GM23338 (cell line): ENCODE measurements around the gene PKD2. TPM values are rescaled to one million over a fixed set of nuclear protein-coding genes. Genes with fewer than 3 reads are reported as not detected.

Experiments
- ATAC-seq: fragments of 200-7000 bp; cut with Tn5 transposase; 3 replicates; pipeline ENCODE4 v1.9.1; 2020
- DNase-seq: peaks from one replicate; pipeline ENCODE4 v3.0.0-alpha.2; 2015; ENCODE audit warnings: low spot score
- H2AFZ ChIP-seq: fragments of 200-600 bp; sonication (generic); 2 replicates; pipeline ENCODE4 v1.8.0; 2016; ENCODE audit warnings: antibody characterized with exemption, mild to moderate bottlenecking, moderate library complexity
- H3F3A ChIP-seq: fragments of 200-600 bp; sonication (generic); replicated peaks from 2 replicates; pipeline ENCODE4 v1.8.0; 2017; ENCODE audit warnings: antibody characterized with exemption, mixed run types, low read depth
- H3K27ac ChIP-seq: fragments of 200-600 bp; sonication (generic); 2 replicates; pipeline ENCODE4 v1.6.1; 2016; ENCODE audit warnings: low read depth
- H3K27me3 ChIP-seq: fragments of 200-600 bp; sonication (generic); 2 replicates; pipeline ENCODE4 v1.8.0; 2016; ENCODE audit warnings: mild to moderate bottlenecking, mixed run types, moderate library complexity; ENCODE audit not compliant: insufficient read depth
- H3K36me3 ChIP-seq: fragments of 200-600 bp; sonication (generic); 2 replicates; pipeline ENCODE4 v1.8.0; 2016; ENCODE audit warnings: mild to moderate bottlenecking; ENCODE audit not compliant: insufficient read depth
- H3K4me1 ChIP-seq: fragments of 200-600 bp; sonication (generic); 2 replicates; pipeline ENCODE4 v1.8.0; 2016; ENCODE audit warnings: mild to moderate bottlenecking, moderate library complexity; ENCODE audit not compliant: insufficient read depth
- H3K4me2 ChIP-seq: fragments of 200-600 bp; sonication (generic); 2 replicates; pipeline ENCODE4 v1.7.1; 2017; ENCODE audit warnings: mixed run types
- H3K4me3 ChIP-seq: fragments of 200-600 bp; sonication (generic); 2 replicates; pipeline ENCODE4 v1.6.1; 2016; ENCODE audit warnings: mixed run types
- H3K79me2 ChIP-seq: fragments of 200-600 bp; sonication (generic); replicated peaks from 2 replicates; pipeline ENCODE4 v1.8.0; 2017; ENCODE audit warnings: mild to moderate bottlenecking; ENCODE audit not compliant: insufficient read depth
- H3K9me2 ChIP-seq: fragments of 200-600 bp; sonication (generic); 2 replicates; pipeline ENCODE4 v1.8.0; 2017; ENCODE audit not compliant: insufficient read depth
- H4K20me1 ChIP-seq: fragments of 200-600 bp; sonication (generic); replicated peaks from 2 replicates; pipeline ENCODE4 v1.8.0; 2017; ENCODE audit warnings: mild to moderate bottlenecking; ENCODE audit not compliant: insufficient read depth
- H3K27ac Mint-ChIP-seq: 2 replicates; pipeline ENCODE4 v1.8.0; 2020; ENCODE audit warnings: inconsistent platforms, mild to moderate bottlenecking, moderate library complexity, mixed read lengths
- H3K27me3 Mint-ChIP-seq: 3 replicates; pipeline ENCODE4 v1.8.0; 2022; ENCODE audit warnings: low read depth, mild to moderate bottlenecking, moderate library complexity, mixed read lengths, inconsistent platforms; ENCODE audit not compliant: insufficient read depth, poor library complexity
- H3K36me3 Mint-ChIP-seq: 3 replicates; pipeline ENCODE4 v1.8.0; 2021; ENCODE audit warnings: low read depth, mild to moderate bottlenecking, inconsistent platforms, moderate library complexity, mixed read lengths
- H3K4me1 Mint-ChIP-seq: 3 replicates; pipeline ENCODE4 v1.8.0; 2020; ENCODE audit warnings: mild to moderate bottlenecking, inconsistent platforms, mixed read lengths
- H3K4me3 Mint-ChIP-seq: 3 replicates; pipeline ENCODE4 v1.8.0; 2021; ENCODE audit warnings: moderate library complexity, mild to moderate bottlenecking, inconsistent platforms, mixed read lengths
- H3K9me3 Mint-ChIP-seq: 3 replicates; pipeline ENCODE4 v1.8.0; 2020; ENCODE audit warnings: moderate library complexity, mild to moderate bottlenecking, inconsistent platforms, mixed read lengths
- CREB1 ChIP-seq: fragments of 250-450 bp; sonication (Bioruptor Pico); IDR thresholded peaks from 2 replicates; pipeline ENCODE4 v1.5.0; 2020; ENCODE audit warnings: low read depth, mild to moderate bottlenecking, moderate library complexity
- CTCF ChIP-seq, 2 experiments: fragments of 200-600 bp in 1 of 2; sonication (generic) in 1 of 2; conservative IDR thresholded peaks; 2 replicates each; pipeline versions ENCODE4 v1.5.1 to v1.6.1; 2016 to 2017; ENCODE audit warnings: antibody characterized with exemption in 2 of 2, low read depth in 2 of 2, mild to moderate bottlenecking in 2 of 2, moderate library complexity in 1 of 2
- ETS1 ChIP-seq: IDR thresholded peaks from 2 replicates; pipeline ENCODE4 v1.6.1; 2016; ENCODE audit warnings: antibody characterized with exemption
- EZH2 ChIP-seq: fragments of 200-600 bp; sonication (generic); IDR thresholded peaks from one replicate; pipeline ENCODE4 v1.8.0; 2017; ENCODE audit warnings: antibody characterized with exemption, mild to moderate bottlenecking, low read depth; ENCODE audit not compliant: unreplicated experiment
- EZH2phosphoT487 ChIP-seq: fragments of 200-600 bp; sonication (generic); IDR thresholded peaks from one replicate; pipeline ENCODE4 v1.8.1; 2018; ENCODE audit warnings: antibody characterized with exemption; ENCODE audit not compliant: unreplicated experiment
- JUNB ChIP-seq: IDR thresholded peaks from one replicate; pipeline ENCODE4 v1.6.1; 2016; ENCODE audit warnings: antibody characterized with exemption; ENCODE audit not compliant: unreplicated experiment
- NANOG ChIP-seq: IDR thresholded peaks from 2 replicates; pipeline ENCODE4 v1.6.1; 2016; ENCODE audit warnings: antibody characterized with exemption, borderline replicate concordance
- POLR2AphosphoS5 ChIP-seq: IDR thresholded peaks from 2 replicates; pipeline ENCODE4 v1.6.1; 2016; ENCODE audit warnings: antibody characterized with exemption, low read depth
- REST ChIP-seq: IDR thresholded peaks from one replicate; pipeline ENCODE4 v1.6.1; 2018; ENCODE audit warnings: antibody characterized with exemption; ENCODE audit not compliant: unreplicated experiment
- STAT1 ChIP-seq: IDR thresholded peaks from one replicate; pipeline ENCODE4 v1.6.1; 2016; ENCODE audit warnings: antibody characterized with exemption; ENCODE audit not compliant: unreplicated experiment
- ZNF114 ChIP-seq: fragments of 250-450 bp; sonication (Bioruptor Pico); IDR thresholded peaks from 2 replicates; pipeline ENCODE4 v1.5.0; 2020; ENCODE audit warnings: mild to moderate bottlenecking, moderate library complexity
- ZNF462 ChIP-seq: fragments of 250-450 bp; sonication (Bioruptor Pico); IDR thresholded peaks from 2 replicates; pipeline ENCODE4 v1.5.0; 2020; ENCODE audit warnings: mild to moderate bottlenecking, moderate library complexity
- polyA plus RNA-seq: library from polyadenylated mRNA; unstranded; fragments of >200 nt; fragmentation: Nextera tagmentation; extraction: Ambion mirVana; gene quantifications from 2 replicates; pipeline ENCODE4 v1.2.1, GENCODE V29; 2016
- total RNA-seq: library from RNA; depleted of rRNA; stranded (reverse); fragments of >200 nt; shearing (Covaris generic); gene quantifications from 2 replicates; pipeline ENCODE4 v1.2.3, GENCODE V29; 2014

PKD2 gene
- total and polyA plus RNA-seq, 2 experiments from 2014 or later: 17.9 to 45.3 TPM

- H3K27ac ChIP-seq: no peak overlapping the region
- peak; percentile 41 for ATAC-seq
- H4K20me1 ChIP-seq: peaks cover 28% of the 10 kb centered on the region; the same call in 1 of the 2 replicates
Observed at GRCh38 chr4:88006956-88007303, 505 bp upstream of the PKD2 start.

More at GRCh38 chr4:88006956-88007303, 505 bp upstream of the PKD2 start:
- Histone ChIP-seq H3K27me3 (peaks cover 21% of the 10 kb centered on the region), H3K4me2 (peak overlapping the region; percentile 89), H3K9me2 (no peaks in the 10 kb centered on the region), H3K36me3 (no peaks in the 10 kb centered on the region), H2AFZ (peak overlapping the region; percentile 77; the same call in 1 of the 2 replicates), H3K4me3 (peak overlapping the region; percentile 68), H3K79me2 (peaks cover 40% of the 10 kb centered on the region), H3K4me1 (peaks cover 39% of the 10 kb centered on the region), H3F3A (no peaks in the 10 kb centered on the region)
- TF ChIP-seq EZH2 (no peak), ZNF462 (CRISPR knock-in tag) (no peak), REST (no peak), ZNF114 (CRISPR knock-in tag) (no peak), STAT1 (no peak), NANOG (no peak), JUNB (no peak), POLR2AphosphoS5 (no peak), ETS1 (no peak), EZH2phosphoT487 (no peak), CTCF (conservative IDR thresholded peaks at IDR 0.05; ENCODE audit: low read depth in 2 of 2) (no peak), CREB1 (CRISPR knock-in tag) (no peak)
- Mint-ChIP-seq H3K27me3 (peaks cover 19% of the 10 kb centered on the region), H3K27ac (peak overlapping the region; percentile 73; the same call in 1 of the 2 replicates), H3K36me3 (no peaks in the 10 kb centered on the region; the same call in 2 of the 3 replicates), H3K4me1 (peaks cover 36% of the 10 kb centered on the region), H3K4me3 (peak overlapping the region; percentile 74), H3K9me3 (no peaks in the 10 kb centered on the region)
- peak; percentile 57 for DNase-seq
